Caco-2 (cell line): ENCODE results near the gene NRCAM. TPM values are rescaled to one million over a fixed set of nuclear protein-coding genes. Genes with fewer than 3 reads are reported as not detected.

Experiments used
- BruUV-seq: library from RNA; stranded (reverse); fragments of 400-500 nt; replicated peaks from 2 replicates; lab custom pipeline; 2021; lab: Mats Ljungman, UMichigan
- CTCF ChIA-PET: fragments of 300-600 bp; sonication (Branson Sonifier 250); formaldehyde crosslinking; loops from one replicate; lab custom pipeline; 2022; ENCODE audit warnings: antibody characterized with exemption; lab: Charles Lee
- POLR2A ChIA-PET: fragments of 300-600 bp; sonication (Branson Sonifier 250); formaldehyde crosslinking; loops from one replicate; lab custom pipeline; 2022; ENCODE audit warnings: antibody characterized with exemption; lab: Charles Lee
- DNase-seq, 2 experiments: peaks; one replicate each; pipeline versions ENCODE4 v3.0.0 to v3.0.0-alpha.2; 2020 to 2022
- H3K27me3 ChIP-seq: replicated peaks from 2 replicates; pipeline ENCODE4 v1.6.0; 2011; ENCODE audit warnings: low read length; ENCODE audit not compliant: control insufficient read depth, insufficient read depth
- H3K36me3 ChIP-seq: 2 replicates; pipeline ENCODE4 v1.5.1; 2011; ENCODE audit warnings: low read length; ENCODE audit not compliant: control insufficient read depth, insufficient read depth
- H3K4me1 ChIP-seq: fragments of 250-450 bp; sonication (Bioruptor Pico); 2 replicates; pipeline ENCODE4 v1.5.1; 2020; ENCODE audit warnings: mild to moderate bottlenecking
- H3K4me3 ChIP-seq: 2 replicates; pipeline ENCODE4 v1.5.1; 2011; ENCODE audit warnings: low read depth, mild to moderate bottlenecking, control low read depth, low read length
- H3K9me3 ChIP-seq: fragments of 250-450 bp; sonication (Bioruptor Pico); 2 replicates; pipeline ENCODE4 v1.5.1; 2020; ENCODE audit warnings: mild to moderate bottlenecking, moderate library complexity
- H3K27ac Mint-ChIP-seq: one replicate; pipeline ENCODE4 v1.8.0; 2022; ENCODE audit warnings: mixed read lengths; ENCODE audit not compliant: unreplicated experiment
- H3K27me3 Mint-ChIP-seq: one replicate; pipeline ENCODE4 v1.8.0; 2022; ENCODE audit warnings: mixed read lengths; ENCODE audit not compliant: insufficient read depth, unreplicated experiment
- H3K36me3 Mint-ChIP-seq: one replicate; pipeline ENCODE4 v1.8.0; 2022; ENCODE audit warnings: mild to moderate bottlenecking, mixed read lengths; ENCODE audit not compliant: insufficient read depth, unreplicated experiment
- H3K4me1 Mint-ChIP-seq: one replicate; pipeline ENCODE4 v1.8.0; 2022; ENCODE audit warnings: low read depth, mixed read lengths; ENCODE audit not compliant: unreplicated experiment
- H3K4me3 Mint-ChIP-seq: one replicate; pipeline ENCODE4 v1.8.0; 2022; ENCODE audit warnings: mild to moderate bottlenecking, moderate library complexity, mixed read lengths; ENCODE audit not compliant: unreplicated experiment
- H3K9me3 Mint-ChIP-seq: one replicate; pipeline ENCODE4 v1.8.0; 2022; ENCODE audit warnings: mixed read lengths; ENCODE audit not compliant: unreplicated experiment
- CTCF ChIP-seq, 2 experiments: fragments of 200-600 bp in 1 of 2; IDR thresholded peaks; 1 replicate in 1 of 2; 2 replicates in 1 of 2; pipeline versions ENCODE4 v1.5.1 to v1.8.0; 2011 to 2022; ENCODE audit warnings: antibody characterized with exemption in 1 of 2, control low read depth in 1 of 2, inconsistent platforms in 1 of 2, low read depth in 1 of 2, low read length in 1 of 2, mild to moderate bottlenecking in 1 of 2, moderate library complexity in 1 of 2; ENCODE audit not compliant: insufficient read depth in 1 of 2, severe bottlenecking in 1 of 2, unreplicated experiment in 1 of 2
- intact Hi-C: fragments of 100-400 bp; cut with micrococcal nuclease; formaldehyde crosslinking; loops from one replicate; pipeline ENCODE4 v1.10.0; 2022; ENCODE audit not compliant: unreplicated experiment
- total RNA-seq: library from RNA; stranded (reverse); gene quantifications from 2 replicates; pipeline ENCODE4 v1.2.3, GENCODE V29; 2022

Gene NRCAM
- total RNA-seq, 1 experiment from 2014 or later = 96.2 TPM

- ChIA-PET POLR2A (no interaction called here), CTCF (interaction anchor here (0.6 to 1.6 kb wide), 3 partner anchors 20 to 129 kb away, joined by 4 to 7 read pairs (median 7); no protein-coding TSS in a partner anchor)
- Mint-ChIP-seq H3K9me3 (no peaks in the 10 kb centered on the region), H3K27me3 (no peaks in the 10 kb centered on the region), H3K36me3 (no peaks in the 10 kb centered on the region), H3K4me1 (peaks cover 14% of the 10 kb centered on the region), H3K27ac (no peak overlapping the region), H3K4me3 (no peak overlapping the region)
- TF ChIP-seq CTCF (IDR thresholded peaks at IDR 0.05; ENCODE audit: insufficient read depth in 1 of 2, low read depth in 1 of 2, low read length in 1 of 2, severe bottlenecking in 1 of 2, unreplicated experiment in 1 of 2) = peak; percentile 17 to 56
- Histone ChIP-seq H3K4me3 (no peak overlapping the region), H3K36me3 (no peaks in the 10 kb centered on the region; the same call in 1 of the 2 replicates), H3K4me1 (peaks cover 11% of the 10 kb centered on the region), H3K9me3 (no peaks in the 10 kb centered on the region), H3K27me3 (no peaks in the 10 kb centered on the region)
- BruUV-seq = no TSS peak
- no peak for DNase-seq
- intact Hi-C loops = no loop called here
These were observed 346.9 kb downstream of the NRCAM start for GRCh38 chr7:108109221-108109908.

GRCh38 chr7:108108131-108108530 is 348.1 kb downstream of the NRCAM start:
- POLR2A ChIA-PET = no interaction called here

GRCh38 chr7:108104324-108104723 is 351.9 kb downstream of the NRCAM start:
- Mint-ChIP-seq H3K9me3 (no peaks in the 10 kb centered on the region), H3K4me1 (peaks cover 43% of the 10 kb centered on the region), H3K27ac (no peak overlapping the region), H3K4me3 (no peak overlapping the region), H3K36me3 (no peaks in the 10 kb centered on the region), H3K27me3 (no peaks in the 10 kb centered on the region)
- TF ChIP-seq CTCF (IDR thresholded peaks at IDR 0.05; ENCODE audit: insufficient read depth in 1 of 2, low read depth in 1 of 2, low read length in 1 of 2, severe bottlenecking in 1 of 2, unreplicated experiment in 1 of 2) = no peak
- ChIA-PET CTCF (no interaction called here), POLR2A (no interaction called here)
- no TSS peak for BruUV-seq
- no peak overlapping the region for H3K4me3 ChIP-seq
- H3K4me1 ChIP-seq = peaks cover 53% of the 10 kb centered on the region
- no peak for DNase-seq
- no peaks in the 10 kb centered on the region for H3K9me3 ChIP-seq
- no peaks in the 10 kb centered on the region for H3K27me3 ChIP-seq
- no peaks in the 10 kb centered on the region; the same call in 1 of the 2 replicates for H3K36me3 ChIP-seq
- intact Hi-C loops = no loop called here

More at GRCh38 chr7:108108131-108108530, 348.1 kb downstream of the NRCAM start:
- CTCF ChIA-PET = no interaction called here
- intact Hi-C loops = no loop called here
- no peak overlapping the region for H3K4me3 ChIP-seq
- H3K4me1 ChIP-seq = peaks cover 22% of the 10 kb centered on the region
- Mint-ChIP-seq H3K4me1 (peaks cover 26% of the 10 kb centered on the region), H3K36me3 (no peaks in the 10 kb centered on the region), H3K27me3 (no peaks in the 10 kb centered on the region), H3K9me3 (no peaks in the 10 kb centered on the region), H3K4me3 (no peak overlapping the region), H3K27ac (no peak overlapping the region)
- no TSS peak for BruUV-seq
- no peak for TF ChIP-seq CTCF (IDR thresholded peaks at IDR 0.05; ENCODE audit: insufficient read depth in 1 of 2, low read depth in 1 of 2, low read length in 1 of 2, severe bottlenecking in 1 of 2, unreplicated experiment in 1 of 2)
- H3K36me3 ChIP-seq = no peaks in the 10 kb centered on the region; the same call in 1 of the 2 replicates
- H3K9me3 ChIP-seq = no peaks in the 10 kb centered on the region
- no peak for DNase-seq
- no peaks in the 10 kb centered on the region for H3K27me3 ChIP-seq
